Suppressor macrophage treated with lipopolysaccharide for 4 hours (primary cell): ENCODE data around the gene ARHGEF17.

Experiments used
- DNase-seq: peaks from one replicate; pipeline ENCODE4 v3.0.0-alpha.2; 2020

Gene ARHGEF17

GRCh38 chr11:73293356-73293936 is 14.6 kb upstream of the ARHGEF17 start:
- DNase-seq: no peak

GRCh38 chr11:73294604-73295003 is 13.5 kb upstream of the ARHGEF17 start:
- no peak for DNase-seq

GRCh38 chr11:73295241-73295995 is 12.7 kb upstream of the ARHGEF17 start:
- peak; percentile 88 for DNase-seq

GRCh38 chr11:73295996-73296318 is 12.1 kb upstream of the ARHGEF17 start:
- no peak for DNase-seq

DNA sequence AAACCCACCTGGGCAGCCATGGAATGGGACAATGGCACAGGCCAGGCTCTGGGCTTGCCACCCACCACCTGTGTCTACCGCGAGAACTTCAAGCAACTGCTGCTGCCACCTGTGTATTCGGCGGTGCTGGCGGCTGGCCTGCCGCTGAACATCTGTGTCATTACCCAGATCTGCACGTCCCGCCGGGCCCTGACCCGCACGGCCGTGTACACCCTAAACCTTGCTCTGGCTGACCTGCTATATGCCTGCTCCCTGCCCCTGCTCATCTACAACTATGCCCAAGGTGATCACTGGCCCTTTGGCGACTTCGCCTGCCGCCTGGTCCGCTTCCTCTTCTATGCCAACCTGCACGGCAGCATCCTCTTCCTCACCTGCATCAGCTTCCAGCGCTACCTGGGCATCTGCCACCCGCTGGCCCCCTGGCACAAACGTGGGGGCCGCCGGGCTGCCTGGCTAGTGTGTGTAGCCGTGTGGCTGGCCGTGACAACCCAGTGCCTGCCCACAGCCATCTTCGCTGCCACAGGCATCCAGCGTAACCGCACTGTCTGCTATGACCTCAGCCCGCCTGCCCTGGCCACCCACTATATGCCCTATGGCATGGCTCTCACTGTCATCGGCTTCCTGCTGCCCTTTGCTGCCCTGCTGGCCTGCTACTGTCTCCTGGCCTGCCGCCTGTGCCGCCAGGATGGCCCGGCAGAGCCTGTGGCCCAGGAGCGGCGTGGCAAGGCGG is 11.4 kb upstream of the ARHGEF17 start:
- no peak for DNase-seq

GRCh38 chr11:73297231-73297590 is 10.9 kb upstream of the ARHGEF17 start:
- DNase-seq: no peak

- DNase-seq: no peak
Measured at GRCh38 chr11:73297702-73298101, 10.4 kb upstream of the ARHGEF17 start.

GRCh38 chr11:73298233-73298632 is 9.8 kb upstream of the ARHGEF17 start:
- no peak for DNase-seq

- DNase-seq: no peak
Measured at GRCh38 chr11:73299751-73300150, 8.3 kb upstream of the ARHGEF17 start.

GRCh38 chr11:73306069-73306841 is 1.8 kb upstream of the ARHGEF17 start:
- DNase-seq: no peak

DNA sequence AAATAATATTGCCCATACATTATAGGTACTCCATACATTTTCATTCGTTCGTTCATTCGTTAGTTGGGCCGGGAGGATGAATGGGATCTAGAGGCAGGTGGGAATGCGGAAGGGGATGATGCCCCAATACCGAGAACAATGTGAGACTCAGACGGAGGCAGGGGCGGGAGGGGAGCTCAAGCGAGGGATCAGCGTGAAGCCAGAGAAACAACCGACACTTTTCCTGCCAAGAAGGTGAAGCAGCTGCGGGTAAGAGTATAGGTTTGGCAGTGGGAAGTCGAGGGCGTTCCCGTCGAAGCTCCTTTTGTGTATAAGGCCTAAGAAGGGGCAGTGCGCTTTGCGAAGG is 1.1 kb upstream of the ARHGEF17 start:
- no peak for DNase-seq

DNA sequence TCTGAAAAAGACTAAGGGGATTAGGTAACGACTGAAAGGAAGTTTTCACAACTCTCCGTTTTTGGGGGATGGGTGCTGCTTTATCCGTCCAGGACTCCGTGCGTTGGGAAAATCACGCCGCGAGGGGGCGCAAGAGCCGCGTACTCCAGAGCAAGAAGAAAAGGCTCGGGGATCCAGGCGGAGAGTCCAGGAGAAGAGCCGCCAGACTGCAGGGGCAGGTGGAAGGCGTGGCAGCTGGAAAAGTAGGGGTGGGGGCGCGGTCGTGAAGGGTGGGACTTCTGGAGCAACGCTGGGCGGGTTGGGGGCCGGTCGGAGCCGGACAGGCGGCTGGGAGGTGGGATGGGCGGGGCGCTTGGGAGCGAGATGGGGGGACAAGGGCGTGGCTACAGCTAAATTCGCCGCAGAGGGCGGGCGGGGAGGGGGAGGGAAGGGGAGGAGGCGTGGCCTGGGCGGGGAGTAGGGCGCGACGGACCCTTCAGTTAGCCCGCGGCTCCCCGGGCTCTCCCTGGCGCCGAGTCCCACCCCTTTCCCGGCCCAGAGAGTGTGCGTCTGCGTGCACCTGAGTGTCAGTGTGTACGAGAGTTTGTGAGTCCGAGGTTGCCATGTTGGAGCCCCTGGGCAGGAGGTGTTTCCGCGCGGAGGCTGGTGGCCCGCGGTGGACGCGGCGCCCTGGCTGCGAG is 613 bp upstream of the ARHGEF17 start:
- peak; percentile 95 for DNase-seq

DNA sequence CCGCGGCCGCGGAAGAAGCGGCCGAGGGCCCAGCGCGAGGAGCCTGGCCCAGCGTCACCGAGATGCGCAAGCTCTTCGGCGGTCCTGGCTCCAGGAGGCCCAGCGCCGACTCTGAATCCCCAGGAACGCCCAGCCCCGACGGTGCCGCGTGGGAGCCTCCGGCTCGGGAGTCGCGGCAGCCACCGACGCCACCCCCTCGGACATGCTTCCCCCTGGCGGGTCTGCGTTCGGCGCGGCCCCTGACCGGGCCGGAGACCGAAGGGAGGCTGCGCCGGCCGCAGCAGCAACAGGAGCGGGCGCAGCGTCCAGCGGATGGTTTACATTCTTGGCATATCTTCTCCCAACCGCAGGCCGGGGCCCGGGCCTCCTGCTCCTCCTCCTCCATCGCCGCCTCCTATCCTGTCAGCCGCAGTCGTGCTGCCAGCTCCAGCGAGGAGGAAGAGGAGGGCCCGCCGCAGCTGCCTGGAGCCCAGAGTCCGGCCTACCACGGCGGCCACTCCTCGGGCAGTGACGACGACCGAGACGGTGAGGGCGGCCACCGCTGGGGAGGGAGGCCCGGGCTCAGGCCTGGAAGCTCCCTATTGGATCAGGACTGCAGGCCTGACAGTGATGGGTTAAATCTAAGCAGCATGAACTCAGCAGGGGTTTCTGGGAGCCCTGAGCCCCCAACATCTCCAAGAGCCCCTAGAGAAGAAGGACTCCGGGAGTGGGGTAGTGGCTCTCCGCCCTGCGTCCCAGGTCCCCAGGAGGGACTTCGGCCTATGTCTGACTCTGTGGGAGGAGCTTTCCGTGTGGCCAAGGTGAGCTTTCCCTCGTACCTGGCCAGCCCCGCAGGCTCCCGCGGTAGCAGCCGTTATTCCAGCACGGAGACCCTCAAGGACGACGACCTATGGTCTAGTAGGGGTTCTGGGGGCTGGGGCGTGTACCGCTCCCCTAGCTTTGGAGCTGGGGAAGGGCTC is 1.2 kb downstream of the ARHGEF17 start:
- DNase-seq: peak; percentile 54

DNA sequence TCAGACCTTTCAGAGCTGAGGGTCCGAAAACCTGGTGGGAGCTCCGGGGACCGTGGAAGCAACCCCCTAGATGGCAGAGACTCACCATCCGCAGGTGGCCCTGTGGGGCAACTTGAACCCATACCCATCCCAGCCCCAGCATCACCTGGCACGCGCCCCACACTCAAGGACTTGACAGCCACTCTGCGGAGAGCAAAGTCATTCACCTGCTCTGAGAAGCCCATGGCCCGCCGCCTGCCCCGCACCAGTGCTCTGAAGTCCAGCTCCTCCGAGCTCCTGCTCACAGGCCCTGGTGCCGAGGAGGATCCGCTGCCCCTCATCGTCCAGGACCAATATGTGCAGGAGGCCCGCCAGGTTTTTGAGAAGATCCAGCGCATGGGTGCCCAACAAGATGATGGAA is 2.0 kb downstream of the ARHGEF17 start:
- no peak for DNase-seq

DNA sequence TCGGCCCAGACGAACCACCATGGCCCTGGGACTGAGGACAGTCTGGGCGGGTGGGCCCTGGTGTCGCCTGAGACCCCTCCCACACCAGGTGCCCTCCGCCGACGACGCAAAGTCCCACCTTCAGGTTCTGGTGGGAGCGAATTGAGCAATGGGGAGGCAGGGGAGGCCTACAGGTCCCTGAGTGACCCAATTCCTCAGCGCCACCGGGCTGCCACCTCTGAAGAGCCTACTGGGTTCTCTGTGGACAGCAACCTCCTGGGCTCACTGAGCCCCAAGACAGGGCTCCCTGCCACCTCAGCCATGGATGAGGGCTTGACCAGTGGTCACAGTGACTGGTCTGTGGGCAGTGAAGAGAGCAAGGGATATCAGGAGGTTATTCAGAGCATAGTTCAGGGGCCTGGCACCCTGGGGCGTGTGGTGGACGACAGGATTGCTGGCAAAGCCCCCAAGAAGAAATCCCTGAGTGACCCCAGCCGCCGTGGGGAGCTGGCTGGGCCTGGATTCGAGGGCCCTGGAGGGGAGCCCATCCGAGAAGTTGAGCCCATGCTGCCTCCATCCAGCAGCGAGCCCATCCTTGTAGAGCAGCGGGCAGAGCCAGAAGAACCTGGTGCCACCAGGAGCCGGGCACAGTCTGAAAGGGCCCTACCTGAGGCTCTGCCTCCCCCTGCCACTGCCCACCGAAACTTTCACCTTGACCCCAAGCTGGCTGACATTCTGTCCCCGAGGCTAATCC is 2.8 kb downstream of the ARHGEF17 start:
- DNase-seq: no peak

DNA sequence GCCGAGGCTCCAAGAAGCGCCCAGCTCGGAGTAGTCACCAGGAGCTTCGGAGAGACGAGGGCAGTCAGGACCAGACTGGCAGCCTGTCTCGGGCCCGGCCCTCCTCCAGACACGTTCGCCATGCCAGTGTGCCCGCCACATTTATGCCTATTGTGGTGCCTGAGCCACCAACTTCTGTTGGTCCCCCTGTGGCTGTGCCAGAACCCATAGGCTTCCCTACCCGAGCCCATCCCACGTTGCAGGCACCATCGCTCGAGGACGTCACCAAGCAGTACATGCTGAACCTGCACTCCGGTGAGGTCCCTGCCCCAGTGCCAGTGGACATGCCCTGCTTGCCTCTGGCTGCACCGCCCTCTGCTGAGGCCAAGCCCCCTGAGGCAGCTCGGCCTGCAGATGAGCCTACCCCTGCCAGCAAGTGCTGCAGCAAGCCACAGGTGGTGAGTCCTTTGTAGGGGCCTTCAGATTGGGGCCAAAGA is 3.4 kb downstream of the ARHGEF17 start:
- DNase-seq: no peak

- DNase-seq: no peak
Measured at GRCh38 chr11:73312036-73312435, 4.0 kb downstream of the ARHGEF17 start.

DNA sequence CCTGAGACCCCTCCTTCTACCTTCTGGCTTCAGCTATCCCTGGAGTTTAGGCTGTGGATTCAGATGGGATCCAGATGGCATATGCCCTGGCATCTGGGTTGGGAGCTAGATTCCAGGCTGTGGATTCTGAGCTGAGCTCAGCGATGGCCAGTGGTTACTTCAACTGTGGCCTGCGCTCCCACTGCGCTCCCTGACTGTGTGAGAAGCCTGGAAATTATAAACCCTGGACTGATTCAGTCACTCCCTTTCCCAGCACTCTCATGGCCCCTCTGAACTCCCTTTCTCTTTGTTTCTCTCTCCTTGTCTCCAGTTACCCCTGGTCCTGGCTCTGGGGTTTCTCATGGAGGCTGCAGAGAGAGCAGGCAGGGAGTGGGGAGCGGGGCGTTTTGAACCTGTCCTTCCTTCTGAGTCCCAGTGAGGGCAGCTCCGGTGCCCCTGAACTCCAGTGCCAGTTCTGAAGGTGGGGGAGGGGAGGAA is 4.8 kb downstream of the ARHGEF17 start:
- no peak for DNase-seq

DNA sequence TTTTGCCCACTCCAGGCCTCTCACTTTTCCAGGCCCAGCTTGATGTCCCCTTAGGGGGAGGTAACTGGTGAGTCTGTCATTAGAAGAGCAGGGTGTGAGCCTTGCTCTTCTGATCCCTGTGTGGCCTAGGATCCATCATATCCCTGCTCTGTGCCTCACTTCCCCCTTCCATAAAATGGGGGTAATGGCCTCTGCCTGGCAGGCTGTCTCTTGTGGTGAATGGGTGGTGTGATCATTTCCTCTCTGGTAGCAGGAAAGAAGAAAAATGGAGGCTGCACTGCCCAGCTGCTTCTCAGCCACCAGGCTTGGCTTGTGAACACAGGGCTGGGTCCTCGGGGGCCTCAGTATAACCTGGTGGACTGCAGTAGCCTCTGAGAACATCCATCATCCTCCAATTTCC is 5.6 kb downstream of the ARHGEF17 start:
- peak; percentile 37 for DNase-seq

GRCh38 chr11:73314117-73314961 is 6.3 kb downstream of the ARHGEF17 start:
- no peak for DNase-seq
